ENCODE data around the gene C1orf50.
"Not testable (repeated sequence)": the region's sequence is repeated elsewhere in the genome, so short reads cannot be mapped to it uniquely, and the experiment has no call there.

The C1orf50 gene

DNA sequence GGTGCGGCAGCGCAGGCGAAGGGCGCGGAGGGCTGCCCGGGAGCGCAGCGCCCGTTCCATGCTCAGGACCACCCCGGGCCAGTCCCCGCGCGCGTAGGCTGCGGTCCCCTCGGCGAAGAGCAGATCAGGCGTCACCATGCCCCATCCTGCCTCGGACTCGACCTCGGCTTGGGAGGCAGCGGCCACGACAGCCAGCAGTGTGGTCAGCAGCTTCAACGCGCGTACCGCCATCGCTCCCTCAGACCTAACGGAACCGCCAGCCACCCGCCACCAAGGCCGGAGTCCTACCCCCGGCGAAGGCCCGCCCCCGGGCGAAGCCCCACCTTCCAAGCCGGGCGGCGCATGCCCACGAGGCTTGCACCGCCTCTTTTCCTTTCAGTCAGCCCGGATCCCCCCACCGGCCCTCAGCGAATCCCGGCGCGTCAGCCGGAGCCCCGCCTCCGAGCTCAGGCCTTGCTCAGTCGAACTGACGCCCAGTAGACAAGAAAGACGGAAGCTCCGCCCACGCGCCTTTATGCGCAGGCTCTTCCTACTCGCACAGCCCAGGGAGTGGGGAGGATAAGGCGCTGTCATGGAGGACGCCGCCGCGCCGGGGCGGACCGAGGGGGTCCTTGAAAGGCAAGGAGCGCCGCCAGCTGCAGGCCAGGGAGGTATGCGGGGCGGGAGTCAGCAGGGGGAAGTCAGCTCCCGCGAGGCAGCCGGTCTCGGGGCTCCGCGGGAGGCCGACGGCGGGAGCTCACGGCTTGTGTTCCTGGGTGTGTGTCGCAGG is at the start of gene C1orf50, which contains the start of gene P3H1:
C1orf50 (plus strand) TSS at position 509 of the 769 bp plus-strand sequence; CDS start at position 572, 63 bp downstream.
P3H1 (minus strand) TSS at position 288 of the 769 bp plus-strand sequence; CDS start at position 231, 57 bp downstream.
- Histone ChIP-seq H3K27ac (ENCODE audit: low read length) (peak within 1 kb of the TSS; percentile 83), H3K36me3 (ENCODE audit: insufficient read depth, low read length) (peaks cover 5% of the 10 kb centered on the region; the same call in 1 of the 2 replicates), H3K27me3 (ENCODE audit: insufficient read depth, low read length, poor library complexity) (no peaks in the 10 kb centered on the region), H3K79me2 (ENCODE audit: insufficient read depth, low read length) (peaks cover 64% of the 10 kb centered on the region), H3K4me1 (ENCODE audit: insufficient read depth, low read length) (peaks cover 32% of the 10 kb centered on the region), H4K20me1 (ENCODE audit: insufficient read depth, low read length) (no peaks in the 10 kb centered on the region; the same call in 1 of the 2 replicates), H3K4me3 (ENCODE audit: low read depth in 1 of 2, low read length in 2 of 2) (peak within 1 kb of the TSS; percentile 51 to 75), H2AFZ (ENCODE audit: low read depth, low read length) (peak within 1 kb of the TSS; percentile 89), H3K4me2 (ENCODE audit: insufficient read depth, low read length) (peak within 1 kb of the TSS; percentile 88), H3K9me3 (ENCODE audit: insufficient read depth, low read length, severe bottlenecking) (no peaks in the 10 kb centered on the region), H3K9ac (ENCODE audit: low read depth, low read length) (peak within 1 kb of the TSS; percentile 85)
- TF ChIP-seq CTCF (IDR thresholded peaks at IDR 0.05; ENCODE audit: borderline replicate concordance, extremely low read depth, low read length, poor library complexity, severe bottlenecking), result no peak
- TF ChIP-seq EZH2 (IDR thresholded peaks at IDR 0.05; ENCODE audit: borderline replicate concordance, low read depth, low read length, severe bottlenecking), result no peak
- ATAC-seq (ENCODE audit: insufficient read depth, low read depth) (peak; percentile 91), DNase-seq (peak; percentile 100)

- Histone ChIP-seq H3K9me3 (ENCODE audit: insufficient read depth, low read length, severe bottlenecking) (no peaks in the 10 kb centered on the region), H3K9ac (ENCODE audit: low read depth, low read length) (no peak overlapping the region), H3K79me2 (ENCODE audit: insufficient read depth, low read length) (no peaks in the 10 kb centered on the region), H4K20me1 (ENCODE audit: insufficient read depth, low read length) (peaks cover 4% of the 10 kb centered on the region; the same call in 1 of the 2 replicates), H2AFZ (ENCODE audit: low read depth, low read length) (no peak overlapping the region), H3K4me1 (ENCODE audit: insufficient read depth, low read length) (no peaks in the 10 kb centered on the region), H3K4me3 (ENCODE audit: low read depth in 1 of 2, low read length in 2 of 2) (no peak overlapping the region), H3K27ac (ENCODE audit: low read length) (no peak overlapping the region), H3K27me3 (ENCODE audit: insufficient read depth, low read length, poor library complexity) (no peaks in the 10 kb centered on the region), H3K36me3 (ENCODE audit: insufficient read depth, low read length) (peaks cover 21% of the 10 kb centered on the region), H3K4me2 (ENCODE audit: insufficient read depth, low read length) (no peak overlapping the region)
- TF ChIP-seq CTCF (IDR thresholded peaks at IDR 0.05; ENCODE audit: borderline replicate concordance, extremely low read depth, low read length, poor library complexity, severe bottlenecking) (no peak), EZH2 (IDR thresholded peaks at IDR 0.05; ENCODE audit: borderline replicate concordance, low read depth, low read length, severe bottlenecking) (no peak)
- ATAC-seq (ENCODE audit: insufficient read depth, low read depth) (no peak), DNase-seq (no peak)
Measured at GRCh38 chr1:42720868-42721267, 46.2 kb upstream of the C1orf50 start.

GRCh38 chr1:42721926-42722325 is 45.1 kb upstream of the C1orf50 start:
- no peaks in the 10 kb centered on the region for H3K79me2 ChIP-seq (ENCODE audit: insufficient read depth, low read length)
- H3K4me1 ChIP-seq (ENCODE audit: insufficient read depth, low read length), result no peaks in the 10 kb centered on the region
- DNase-seq (no peak), ATAC-seq (ENCODE audit: insufficient read depth, low read depth) (no peak)
- H4K20me1 ChIP-seq (ENCODE audit: insufficient read depth, low read length), result peaks cover 2% of the 10 kb centered on the region; the same call in 1 of the 2 replicates
- TF ChIP-seq CTCF (IDR thresholded peaks at IDR 0.05; ENCODE audit: borderline replicate concordance, extremely low read depth, low read length, poor library complexity, severe bottlenecking), result no peak
- no peak for TF ChIP-seq EZH2 (IDR thresholded peaks at IDR 0.05; ENCODE audit: borderline replicate concordance, low read depth, low read length, severe bottlenecking)
- H3K27ac ChIP-seq (ENCODE audit: low read length), result no peak overlapping the region
- H3K4me3 ChIP-seq (ENCODE audit: low read depth in 1 of 2, low read length in 2 of 2), result no peak overlapping the region
- H3K36me3 ChIP-seq (ENCODE audit: insufficient read depth, low read length), result peaks cover 19% of the 10 kb centered on the region
- H2AFZ ChIP-seq (ENCODE audit: low read depth, low read length), result no peak overlapping the region
- H3K9me3 ChIP-seq (ENCODE audit: insufficient read depth, low read length, severe bottlenecking), result no peaks in the 10 kb centered on the region
- no peaks in the 10 kb centered on the region for H3K27me3 ChIP-seq (ENCODE audit: insufficient read depth, low read length, poor library complexity)
- H3K4me2 ChIP-seq (ENCODE audit: insufficient read depth, low read length), result no peak overlapping the region
- no peak overlapping the region for H3K9ac ChIP-seq (ENCODE audit: low read depth, low read length)

DNA sequence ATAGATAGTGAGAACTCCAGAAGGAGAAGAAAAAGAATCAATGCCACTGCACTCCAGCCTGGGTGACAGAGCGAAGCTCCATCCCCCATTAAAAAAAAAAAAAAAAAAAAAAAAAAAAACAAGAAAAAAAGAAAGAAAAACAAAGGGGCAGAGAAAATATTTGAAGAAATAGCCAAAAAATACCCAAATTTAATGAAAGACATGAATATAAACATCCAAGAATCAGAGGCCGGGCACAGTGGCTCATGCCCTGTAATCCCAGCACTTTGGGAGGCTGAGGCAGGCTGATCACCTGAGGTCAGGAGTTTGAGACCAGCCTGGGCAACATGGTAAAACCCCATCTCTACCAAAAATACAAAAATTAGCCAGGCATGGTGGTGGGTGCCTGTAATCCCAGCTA is 44.6 kb upstream of the C1orf50 start:
- peaks cover 16% of the 10 kb centered on the region for H3K36me3 ChIP-seq (ENCODE audit: insufficient read depth, low read length)
- not testable (repeated sequence) for H2AFZ ChIP-seq (ENCODE audit: low read depth, low read length); H4K20me1 ChIP-seq (ENCODE audit: insufficient read depth, low read length); H3K9ac ChIP-seq (ENCODE audit: low read depth, low read length); H3K4me3 ChIP-seq (ENCODE audit: low read depth in 1 of 2, low read length in 2 of 2); DNase-seq; H3K27ac ChIP-seq (ENCODE audit: low read length); H3K9me3 ChIP-seq (ENCODE audit: insufficient read depth, low read length, severe bottlenecking); ATAC-seq (ENCODE audit: insufficient read depth, low read depth); H3K27me3 ChIP-seq (ENCODE audit: insufficient read depth, low read length, poor library complexity); H3K4me2 ChIP-seq (ENCODE audit: insufficient read depth, low read length); H3K4me1 ChIP-seq (ENCODE audit: insufficient read depth, low read length); H3K79me2 ChIP-seq (ENCODE audit: insufficient read depth, low read length)

Data from DND-41 (cell line).